Cortex of kidney (tissue), 1 donor: ENCODE measurements around the gene TRPM2.
"Not testable (repeated sequence)": the region's sequence is repeated elsewhere in the genome, so short reads cannot be mapped to it uniquely, and the experiment has no call there.

Experiments used
- DNase-seq: peaks from one replicate; lab custom pipeline; 2025; lab: John Stamatoyannopoulos, UW

The TRPM2 gene

GRCh38 chr21:44354775-44355771 lies 1.7 kb downstream of the TRPM2 start:
- DNase-seq, result no peak

GRCh38 chr21:44356160-44356559 lies 2.7 kb downstream of the TRPM2 start:
- DNase-seq, result no peak

GRCh38 chr21:44356636-44357035 lies 3.2 kb downstream of the TRPM2 start:
- no peak for DNase-seq

- no peak for DNase-seq
Observed at GRCh38 chr21:44357064-44357837, 3.8 kb downstream of the TRPM2 start.

- DNase-seq, result no peak
Observed at GRCh38 chr21:44359396-44359795, 6.0 kb downstream of the TRPM2 start.

GRCh38 chr21:44360159-44360558 lies 6.7 kb downstream of the TRPM2 start:
- no peak for DNase-seq

GRCh38 chr21:44361903-44362302 lies 8.5 kb downstream of the TRPM2 start:
- DNase-seq, result not testable (repeated sequence)

GRCh38 chr21:44363278-44363677 lies 9.9 kb downstream of the TRPM2 start:
- no peak for DNase-seq

- no peak for DNase-seq
Observed at GRCh38 chr21:44364151-44365053, 11.0 kb downstream of the TRPM2 start.

- DNase-seq, result no peak
Observed at GRCh38 chr21:44365251-44365966, 12.0 kb downstream of the TRPM2 start.

- DNase-seq, result no peak
Observed at GRCh38 chr21:44365967-44366585, 12.7 kb downstream of the TRPM2 start.

- DNase-seq, result no peak
Observed at GRCh38 chr21:44366586-44367211, 13.3 kb downstream of the TRPM2 start.

GRCh38 chr21:44368711-44369446 lies 15.5 kb downstream of the TRPM2 start:
- no peak for DNase-seq

GRCh38 chr21:44370027-44370735 lies 16.8 kb downstream of the TRPM2 start:
- DNase-seq, result no peak

GRCh38 chr21:44370786-44371410 lies 17.5 kb downstream of the TRPM2 start:
- DNase-seq, result no peak

- DNase-seq, result no peak
Observed at GRCh38 chr21:44371596-44371995, 18.2 kb downstream of the TRPM2 start.

GRCh38 chr21:44372616-44373015 lies 19.2 kb downstream of the TRPM2 start:
- DNase-seq, result no peak

GRCh38 chr21:44374601-44375280 lies 21.3 kb downstream of the TRPM2 start:
- no peak for DNase-seq
